Measurements from ENCODE around the gene C9orf153. TPM values are rescaled to one million over a fixed set of nuclear protein-coding genes. Genes with fewer than 3 reads are reported as not detected.

Gene C9orf153
- total and polyA plus RNA-seq, 2 experiments from 2014 or later: 1.0 TPM; not detected in 1

- H3K27me3 ChIP-seq: no peaks in the 10 kb centered on the region
- H3K9me3 ChIP-seq (ENCODE audit: low read depth): no peaks in the 10 kb centered on the region
- H3K4me1 ChIP-seq (ENCODE audit: low read depth): no peaks in the 10 kb centered on the region
- DNase-seq (ENCODE audit: low read depth in 1 of 2, low spot score in 1 of 2): no peak
- H3K4me3 ChIP-seq: no peak overlapping the region
- no peak for TF ChIP-seq CTCF (IDR thresholded peaks at IDR 0.05; ENCODE audit: low read depth, low read length)
- H3K27ac ChIP-seq: no peak overlapping the region
- H3K36me3 ChIP-seq: peaks cover 9% of the 10 kb centered on the region
Measured at GRCh38 chr9:86263876-86264275, 4.4 kb upstream of the C9orf153 start.

- H3K4me1 ChIP-seq (ENCODE audit: low read depth): no peaks in the 10 kb centered on the region
- H3K27me3 ChIP-seq: no peaks in the 10 kb centered on the region
- no peak for DNase-seq (ENCODE audit: low read depth in 1 of 2, low spot score in 1 of 2)
- H3K27ac ChIP-seq: no peak overlapping the region
- TF ChIP-seq CTCF (IDR thresholded peaks at IDR 0.05; ENCODE audit: low read depth, low read length): no peak
- H3K9me3 ChIP-seq (ENCODE audit: low read depth): no peaks in the 10 kb centered on the region
- no peak overlapping the region for H3K4me3 ChIP-seq
- peaks cover 9% of the 10 kb centered on the region for H3K36me3 ChIP-seq
Measured at GRCh38 chr9:86262492-86262891, 3.0 kb upstream of the C9orf153 start.

- no peak for TF ChIP-seq CTCF (IDR thresholded peaks at IDR 0.05; ENCODE audit: low read depth, low read length)
- Histone ChIP-seq H3K27ac (no peak overlapping the region), H3K4me1 (ENCODE audit: low read depth) (no peaks in the 10 kb centered on the region), H3K27me3 (no peaks in the 10 kb centered on the region), H3K4me3 (no peak overlapping the region), H3K9me3 (ENCODE audit: low read depth) (no peaks in the 10 kb centered on the region), H3K36me3 (no peaks in the 10 kb centered on the region)
- no peak for DNase-seq (ENCODE audit: low read depth in 1 of 2, low spot score in 1 of 2)
Measured at GRCh38 chr9:86257391-86257790, 2.1 kb downstream of the C9orf153 start.

- no peak overlapping the region for H3K27ac ChIP-seq
- TF ChIP-seq CTCF (IDR thresholded peaks at IDR 0.05; ENCODE audit: low read depth, low read length): no peak
- H3K4me3 ChIP-seq: no peak overlapping the region
- no peaks in the 10 kb centered on the region for H3K4me1 ChIP-seq (ENCODE audit: low read depth)
- no peaks in the 10 kb centered on the region for H3K27me3 ChIP-seq
- DNase-seq (ENCODE audit: low read depth in 1 of 2, low spot score in 1 of 2): no peak
- H3K36me3 ChIP-seq: no peaks in the 10 kb centered on the region
- H3K9me3 ChIP-seq (ENCODE audit: low read depth): no peaks in the 10 kb centered on the region
Measured at GRCh38 chr9:86256653-86257052, 2.8 kb downstream of the C9orf153 start.

- no peaks in the 10 kb centered on the region for H3K36me3 ChIP-seq
- H3K27ac ChIP-seq: no peak overlapping the region
- H3K27me3 ChIP-seq: no peaks in the 10 kb centered on the region
- H3K4me1 ChIP-seq (ENCODE audit: low read depth): no peaks in the 10 kb centered on the region
- DNase-seq (ENCODE audit: low read depth in 1 of 2, low spot score in 1 of 2): no peak
- TF ChIP-seq CTCF (IDR thresholded peaks at IDR 0.05; ENCODE audit: low read depth, low read length): no peak
- H3K4me3 ChIP-seq: no peak overlapping the region
- H3K9me3 ChIP-seq (ENCODE audit: low read depth): no peaks in the 10 kb centered on the region
Measured at GRCh38 chr9:86253577-86253976, 5.9 kb downstream of the C9orf153 start.

- DNase-seq (ENCODE audit: low read depth in 1 of 2, low spot score in 1 of 2): no peak
- Histone ChIP-seq H3K27me3 (no peaks in the 10 kb centered on the region), H3K27ac (no peak overlapping the region), H3K9me3 (ENCODE audit: low read depth) (no peaks in the 10 kb centered on the region), H3K4me1 (ENCODE audit: low read depth) (no peaks in the 10 kb centered on the region), H3K4me3 (no peak overlapping the region), H3K36me3 (no peaks in the 10 kb centered on the region)
- no peak for TF ChIP-seq CTCF (IDR thresholded peaks at IDR 0.05; ENCODE audit: low read depth, low read length)
Measured at GRCh38 chr9:86252870-86253269, 6.6 kb downstream of the C9orf153 start.
